Mononuclear cell (primary cell): Measurements from ENCODE around the gene TRIO. TPM values are rescaled to one million over a fixed set of nuclear protein-coding genes. Genes with fewer than 3 reads are reported as not detected.

Source experiments
- H3K27me3 ChIP-seq: 2 replicates; pipeline ENCODE4 v1.6.0; 2011; ENCODE audit warnings: low read length, control low read depth; ENCODE audit not compliant: insufficient read depth
- H3K4me1 ChIP-seq: 2 replicates; pipeline ENCODE4 v1.5.1; 2011; ENCODE audit warnings: mild to moderate bottlenecking, low read length, control low read depth; ENCODE audit not compliant: insufficient read depth
- H3K4me3 ChIP-seq: 2 replicates; pipeline ENCODE4 v1.5.1; 2011; ENCODE audit warnings: mild to moderate bottlenecking, low read length, moderate library complexity
- H3K9me3 ChIP-seq: 2 replicates; pipeline ENCODE4 v1.5.1; 2011; ENCODE audit warnings: low read depth, mild to moderate bottlenecking, control low read depth, low read length
- total RNA-seq: library from RNA; depleted of rRNA; stranded (reverse); fragments of >200 nt; gene quantifications from one replicate; pipeline ENCODE4 v1.2.3, GENCODE V29; 2012

Gene TRIO
- total RNA-seq, 1 donor: 48.9 TPM

DNA sequence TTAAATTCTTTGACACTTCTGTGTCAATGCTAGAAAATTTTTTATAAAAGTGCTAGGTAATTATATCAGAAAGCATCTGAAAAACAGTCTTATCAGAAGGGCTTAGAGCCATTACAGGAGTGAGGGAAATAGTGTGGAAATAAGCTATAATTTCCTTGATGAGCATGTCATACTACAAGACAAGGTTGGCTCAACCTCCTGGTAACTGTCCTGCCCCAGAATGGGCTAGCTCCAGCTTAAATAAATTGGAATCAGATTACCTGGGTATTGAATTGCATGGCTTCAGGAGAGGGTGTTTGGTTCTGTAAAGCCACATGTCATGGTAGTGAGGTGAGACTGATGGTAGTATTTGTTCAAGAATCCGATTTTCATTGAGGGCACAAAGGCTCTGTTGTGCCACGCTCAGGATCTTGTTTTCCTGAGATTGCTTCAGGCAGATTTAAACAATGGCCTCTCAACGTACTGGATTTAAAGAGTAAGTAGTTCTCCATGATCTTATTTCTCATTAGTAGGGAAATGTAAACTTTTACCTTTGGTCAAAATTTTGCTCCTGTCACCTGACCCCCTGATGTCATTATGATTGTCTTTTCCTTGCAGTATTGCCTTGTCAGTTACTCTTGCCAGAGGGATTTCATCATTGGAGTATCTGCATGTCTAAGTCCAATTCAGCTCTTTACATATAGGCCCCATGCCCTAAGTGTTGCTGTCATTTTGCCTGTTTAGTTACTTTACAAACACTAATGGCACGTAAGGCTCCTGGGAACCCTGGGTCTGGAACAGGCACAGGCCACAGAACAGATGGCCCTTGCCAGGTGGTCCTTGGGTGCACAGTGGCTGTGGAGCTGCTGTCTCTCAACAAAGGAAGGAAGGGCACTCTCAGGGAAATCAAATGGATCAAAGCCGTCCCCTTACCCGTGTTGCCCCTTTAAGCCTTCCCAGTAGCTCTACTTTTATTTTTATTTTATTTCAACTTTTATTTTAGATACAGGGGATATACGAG lies 21.3 kb downstream of the TRIO start:
- no peak overlapping the region for H3K4me3 ChIP-seq
- H3K27me3 ChIP-seq: no peaks in the 10 kb centered on the region
- H3K9me3 ChIP-seq: no peaks in the 10 kb centered on the region
- H3K4me1 ChIP-seq: peaks cover 26% of the 10 kb centered on the region

DNA sequence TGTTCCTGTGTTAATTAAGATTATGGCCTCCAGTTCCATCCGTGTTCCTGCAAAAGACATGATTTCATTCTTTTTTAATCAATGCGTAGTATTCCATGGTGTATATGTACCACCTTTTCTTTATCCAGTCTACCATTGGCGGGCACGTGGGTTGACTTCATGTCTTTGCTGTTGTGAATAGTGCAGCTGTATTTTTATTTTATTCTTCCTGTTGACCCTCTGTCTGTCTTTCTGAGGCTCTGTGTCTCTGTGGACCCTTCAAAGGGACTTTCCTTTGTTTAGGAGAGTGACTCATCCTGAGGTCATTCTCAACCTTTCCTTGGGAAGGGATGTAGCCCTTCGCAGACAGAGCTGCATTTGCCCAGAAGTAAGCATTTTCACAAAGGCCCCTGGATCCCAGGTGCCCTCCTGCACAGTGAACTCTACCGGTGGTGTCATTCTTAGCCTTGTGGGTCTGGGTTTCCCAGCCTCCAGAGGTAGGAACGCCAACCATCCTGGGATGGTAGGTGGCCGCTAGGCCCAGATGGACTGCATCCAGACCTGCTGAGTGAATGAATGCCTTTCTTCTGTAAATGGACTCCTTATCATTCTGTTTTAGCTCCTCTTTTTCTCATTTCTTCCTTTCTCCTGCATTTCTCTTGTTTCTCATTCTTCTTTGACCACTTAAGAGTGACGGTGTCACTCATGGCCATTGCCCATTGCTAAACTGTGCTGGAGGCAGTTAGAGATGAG lies 22.4 kb downstream of the TRIO start:
- no peaks in the 10 kb centered on the region for H3K27me3 ChIP-seq

DNA sequence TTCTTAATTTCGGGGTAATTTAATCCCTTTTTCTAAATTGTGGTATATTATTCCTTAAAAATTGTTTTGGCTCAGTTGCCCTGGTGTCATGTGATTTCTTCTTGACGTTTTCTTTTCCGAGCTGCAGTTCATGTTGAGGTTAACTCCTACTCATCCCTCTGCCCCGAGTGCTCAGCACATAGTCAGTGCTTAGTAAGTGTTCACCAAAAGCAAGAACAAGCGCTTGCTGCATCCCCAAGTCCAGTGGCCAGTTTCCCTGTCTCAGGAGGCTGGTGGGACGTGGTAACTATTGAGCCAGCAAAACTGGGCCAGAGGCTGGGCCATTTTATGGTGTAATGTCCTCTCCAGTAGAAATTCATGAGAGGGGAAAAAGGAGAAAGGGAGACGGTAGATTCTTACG lies 23.3 kb downstream of the TRIO start:
- no peaks in the 10 kb centered on the region for H3K27me3 ChIP-seq

More for the DNA sequence above, 22.4 kb downstream of the TRIO start:
- Histone ChIP-seq H3K4me3 (no peak overlapping the region), H3K4me1 (peaks cover 35% of the 10 kb centered on the region), H3K9me3 (no peaks in the 10 kb centered on the region)

DNA sequence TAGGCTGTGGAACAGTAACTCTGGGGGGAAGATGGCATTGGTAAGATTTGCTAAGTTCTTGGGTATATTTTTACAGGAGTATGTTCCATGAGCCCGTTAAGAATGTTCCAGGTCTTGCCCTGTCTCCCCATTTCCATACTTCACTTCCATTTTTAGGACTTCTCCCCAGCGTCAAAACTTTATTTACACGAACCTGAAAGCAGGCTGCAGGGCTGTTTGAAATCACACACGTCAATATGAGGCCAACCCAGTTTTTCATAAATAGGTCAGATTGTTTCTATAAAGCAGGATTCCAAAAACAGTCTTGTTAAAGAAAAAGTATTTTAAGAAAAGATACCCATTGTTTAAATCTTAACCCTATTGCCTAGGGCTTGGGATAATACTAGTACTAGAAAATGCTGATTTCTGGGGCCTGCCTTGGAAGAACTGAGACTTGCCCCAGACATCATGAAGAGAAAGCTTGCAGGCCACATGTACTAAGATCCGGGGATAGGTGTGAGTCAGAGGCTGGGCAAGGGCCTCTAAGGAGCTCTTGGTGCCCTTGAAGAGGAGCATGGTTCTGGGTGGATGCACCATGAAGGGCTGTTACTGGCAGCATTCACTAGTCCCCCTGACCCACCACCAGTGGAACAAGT lies 24.2 kb downstream of the TRIO start:
- Histone ChIP-seq H3K4me3 (no peak overlapping the region), H3K4me1 (peaks cover 51% of the 10 kb centered on the region), H3K9me3 (no peaks in the 10 kb centered on the region)

More for the DNA sequence above, 23.3 kb downstream of the TRIO start:
- Histone ChIP-seq H3K4me3 (no peak overlapping the region), H3K4me1 (peaks cover 42% of the 10 kb centered on the region), H3K9me3 (no peaks in the 10 kb centered on the region)

DNA sequence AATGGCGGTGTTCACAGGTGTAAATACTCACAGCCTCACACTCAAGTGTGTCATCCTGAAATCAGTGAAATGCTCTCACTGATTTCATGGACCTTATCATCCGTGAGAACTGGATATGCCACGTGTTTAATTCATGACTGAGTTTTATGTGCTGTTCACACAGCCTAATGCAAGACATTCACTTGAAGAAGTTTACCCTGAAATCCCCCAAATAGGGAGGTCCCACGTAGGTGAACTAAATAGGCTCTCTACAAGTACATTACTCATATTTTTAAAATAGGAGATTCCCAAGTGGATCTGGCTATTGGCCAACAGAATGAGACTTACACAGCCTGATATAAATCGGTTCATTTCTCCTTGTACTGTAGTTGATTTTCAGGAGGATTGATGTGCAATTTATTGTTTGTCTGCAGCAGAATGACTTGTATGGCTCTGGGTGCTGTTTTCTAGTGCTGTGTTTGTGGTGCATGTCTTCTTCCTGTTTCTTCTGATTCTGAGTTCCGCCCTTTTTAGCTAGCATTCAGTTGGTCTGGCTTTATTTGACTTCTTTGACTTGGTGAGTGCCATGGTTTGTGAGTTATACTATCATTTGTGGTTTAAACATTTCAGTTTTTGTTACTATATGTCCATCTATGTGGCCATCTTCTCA lies 25.1 kb downstream of the TRIO start:
- no peaks in the 10 kb centered on the region for H3K9me3 ChIP-seq
- H3K27me3 ChIP-seq: no peaks in the 10 kb centered on the region
- H3K4me1 ChIP-seq: peaks cover 60% of the 10 kb centered on the region
- peak overlapping the region; percentile 26 for H3K4me3 ChIP-seq

More for the DNA sequence above, 24.2 kb downstream of the TRIO start:
- no peaks in the 10 kb centered on the region for H3K27me3 ChIP-seq

DNA sequence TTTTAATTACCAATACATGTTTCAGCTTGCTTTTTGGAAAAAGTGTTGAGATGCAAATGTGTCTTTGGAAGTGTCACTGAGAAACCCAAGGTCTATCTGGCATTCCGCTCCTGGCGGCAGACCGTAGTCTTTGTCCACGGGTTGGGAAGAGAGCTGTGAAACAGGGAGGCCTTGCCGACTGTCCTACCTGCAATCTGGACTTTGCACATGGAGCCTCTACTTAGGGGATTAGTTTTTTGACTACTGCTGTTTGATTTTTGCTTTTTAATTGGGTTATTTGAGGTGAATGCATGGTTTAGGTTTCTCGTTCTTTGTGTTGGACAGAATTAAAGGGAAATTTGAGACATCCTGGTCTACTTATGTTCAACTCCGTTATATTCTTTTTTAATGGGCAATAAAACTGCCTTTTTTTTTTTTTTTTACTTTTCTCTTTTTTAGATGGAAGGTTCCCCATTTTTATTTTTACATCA lies 25.7 kb downstream of the TRIO start:
- peak overlapping the region; percentile 26 for H3K4me3 ChIP-seq
- H3K4me1 ChIP-seq: peaks cover 66% of the 10 kb centered on the region
- H3K27me3 ChIP-seq: no peaks in the 10 kb centered on the region
- no peaks in the 10 kb centered on the region for H3K9me3 ChIP-seq

DNA sequence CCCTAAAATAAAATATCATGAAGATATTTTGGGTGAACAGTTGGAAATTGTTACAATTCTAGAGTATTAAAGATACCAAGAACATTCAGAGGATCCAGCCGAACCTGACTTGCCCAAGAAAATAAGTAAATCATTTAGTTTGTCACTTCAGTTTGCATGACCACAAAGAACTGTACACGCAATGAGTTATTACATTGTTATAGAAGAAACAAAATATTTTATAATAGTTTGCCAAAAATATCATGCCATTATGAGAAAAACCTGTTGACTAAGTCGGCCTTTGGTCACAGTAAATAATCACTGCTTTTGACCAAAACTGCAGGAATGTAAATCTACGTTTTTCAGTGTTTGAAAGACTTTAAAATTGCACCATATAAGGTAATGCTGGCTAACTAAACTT lies 27.9 kb downstream of the TRIO start:
- no peak overlapping the region for H3K4me3 ChIP-seq
- no peaks in the 10 kb centered on the region for H3K9me3 ChIP-seq
- H3K27me3 ChIP-seq: no peaks in the 10 kb centered on the region
- peaks cover 74% of the 10 kb centered on the region for H3K4me1 ChIP-seq

DNA sequence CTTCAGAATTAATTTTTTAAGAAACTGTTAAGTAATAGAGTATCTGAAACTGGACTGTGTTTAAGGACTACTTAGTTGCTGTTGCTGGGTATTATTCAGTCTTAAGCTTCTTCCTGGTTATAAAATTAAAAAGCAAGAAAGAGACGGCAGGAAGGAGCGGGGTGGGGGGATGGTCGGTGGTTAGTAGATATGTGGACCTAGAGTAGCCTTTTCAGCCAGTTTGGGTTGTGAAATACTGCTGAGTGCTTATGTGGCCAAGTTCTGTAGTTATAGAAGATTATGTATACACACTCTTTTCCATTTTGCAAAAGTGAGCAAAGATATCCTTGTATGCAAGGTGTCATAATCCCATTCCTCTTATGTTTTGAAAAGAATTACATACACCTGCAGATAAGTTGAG lies 28.5 kb downstream of the TRIO start:
- Histone ChIP-seq H3K4me3 (no peak overlapping the region), H3K4me1 (peaks cover 74% of the 10 kb centered on the region)

DNA sequence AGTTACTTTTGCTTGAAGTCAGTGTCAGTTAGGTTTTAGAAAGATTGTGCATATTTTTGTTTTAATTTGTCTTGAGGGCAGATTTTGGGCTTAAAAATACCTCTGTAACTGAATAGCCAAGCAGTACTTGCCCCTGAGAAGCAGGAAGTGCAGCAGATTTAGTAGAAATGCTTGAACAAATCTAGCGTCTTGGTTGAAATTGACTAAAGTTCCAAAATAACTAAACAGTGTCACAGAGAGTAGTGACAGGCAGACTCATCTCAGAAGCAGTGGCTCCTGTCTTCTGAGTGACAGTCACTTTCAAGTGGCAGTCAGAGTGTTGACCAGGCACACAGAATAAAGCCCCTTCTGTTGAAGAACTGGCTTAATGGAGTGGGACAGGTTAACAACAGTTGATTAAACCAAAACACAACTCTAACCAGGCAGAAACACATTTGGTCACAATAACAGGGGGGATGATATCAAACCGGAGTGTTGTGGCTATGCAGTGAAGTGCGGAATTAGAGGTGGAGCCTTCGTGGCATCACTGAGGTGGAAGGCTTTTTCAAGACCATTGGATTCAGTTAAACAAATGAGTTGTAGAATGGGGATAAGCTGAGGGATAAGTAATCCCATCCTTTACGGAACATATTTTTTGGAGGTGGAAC lies 29.1 kb downstream of the TRIO start:
- H3K4me3 ChIP-seq: no peak overlapping the region

More for the DNA sequence above, 28.5 kb downstream of the TRIO start:
- Histone ChIP-seq H3K9me3 (no peaks in the 10 kb centered on the region), H3K27me3 (no peaks in the 10 kb centered on the region)

DNA sequence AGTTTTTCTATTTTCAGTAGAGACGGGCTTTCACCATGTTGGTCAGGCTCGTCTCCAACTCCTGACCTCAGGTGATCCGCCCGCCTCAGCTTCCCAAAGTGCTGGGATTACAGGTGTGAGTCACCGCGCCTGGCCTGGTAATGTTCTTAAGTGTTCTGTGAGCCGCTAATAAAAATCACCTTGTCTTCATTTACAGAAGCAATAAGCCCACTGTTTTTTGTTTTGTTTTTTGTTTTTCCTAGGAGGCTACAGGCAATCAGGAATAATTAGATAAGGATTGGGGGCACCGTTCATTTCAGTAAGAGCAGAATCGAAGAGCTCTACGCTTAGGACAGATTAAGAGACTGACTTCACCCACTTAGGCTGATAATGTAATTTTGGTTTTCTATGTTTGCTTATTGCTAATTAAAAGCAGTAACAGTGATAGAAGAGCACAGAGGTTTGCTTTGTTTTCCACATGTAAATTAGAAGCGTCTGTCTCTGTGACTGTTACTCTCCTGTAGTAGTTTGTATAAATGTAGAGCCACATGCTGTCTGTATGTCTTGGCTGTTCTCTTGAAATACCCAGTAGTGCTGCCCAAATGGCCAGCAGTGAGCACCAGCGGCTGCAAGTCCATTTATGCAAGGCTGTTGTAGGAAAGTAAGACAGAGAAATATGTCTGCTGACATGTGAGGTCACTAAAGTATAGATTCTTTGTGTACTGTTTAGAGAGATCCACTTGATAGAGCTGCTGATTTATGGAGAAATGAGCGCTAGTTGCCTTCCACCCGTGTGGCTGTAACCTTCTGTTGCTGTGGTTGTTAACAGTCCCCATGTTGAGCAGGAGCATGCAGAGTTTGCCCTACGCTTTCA lies 30.5 kb downstream of the TRIO start:
- Histone ChIP-seq H3K9me3 (no peaks in the 10 kb centered on the region), H3K27me3 (no peaks in the 10 kb centered on the region)

More for the DNA sequence above, 29.1 kb downstream of the TRIO start:
- Histone ChIP-seq H3K27me3 (no peaks in the 10 kb centered on the region), H3K4me1 (peaks cover 68% of the 10 kb centered on the region), H3K9me3 (no peaks in the 10 kb centered on the region)

DNA sequence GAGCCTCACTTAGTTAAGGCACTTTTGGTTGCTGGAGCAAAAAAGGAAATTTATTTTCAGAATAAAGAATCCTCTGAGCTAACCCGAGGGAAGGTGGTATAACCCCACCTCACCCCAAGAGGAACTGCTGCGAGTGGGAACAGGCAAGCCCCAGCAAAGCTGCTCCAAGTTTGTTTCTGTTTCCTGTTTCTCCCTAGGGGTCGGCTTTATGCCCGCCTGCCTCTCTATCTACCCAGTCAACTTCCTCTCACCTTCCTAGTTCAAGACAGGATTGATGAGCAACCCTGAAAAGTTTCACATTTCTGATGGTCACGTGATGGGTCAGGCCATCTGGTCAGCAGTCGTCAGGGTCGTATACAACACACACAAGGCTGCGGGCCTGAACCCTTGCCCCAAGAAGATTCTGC lies 31.1 kb downstream of the TRIO start:
- H3K4me3 ChIP-seq: peak overlapping the region; percentile 9

More for the DNA sequence above, 30.5 kb downstream of the TRIO start:
- Histone ChIP-seq H3K4me1 (peaks cover 55% of the 10 kb centered on the region), H3K4me3 (peak overlapping the region; percentile 9)

DNA sequence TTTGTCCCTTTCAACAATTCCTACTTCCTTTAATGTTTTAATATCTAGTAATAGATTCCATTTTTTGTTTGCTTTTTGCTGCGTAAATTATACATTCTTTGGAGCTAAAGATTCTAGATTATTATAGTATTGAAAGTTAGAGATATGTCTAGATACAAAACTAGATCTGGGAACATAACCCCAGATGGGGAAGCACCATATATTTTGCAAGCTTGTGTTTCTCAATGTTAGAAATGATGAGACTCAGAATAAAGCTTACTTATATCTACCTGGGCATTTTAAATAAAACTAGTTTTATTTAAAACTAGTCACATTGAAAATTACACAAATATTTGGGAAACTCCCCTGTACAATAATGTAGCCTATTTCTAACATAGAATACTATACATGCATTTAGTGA lies 32.2 kb downstream of the TRIO start:
- H3K4me1 ChIP-seq: peaks cover 40% of the 10 kb centered on the region
- no peak overlapping the region for H3K4me3 ChIP-seq
- H3K27me3 ChIP-seq: no peaks in the 10 kb centered on the region
- no peaks in the 10 kb centered on the region for H3K9me3 ChIP-seq

More for the DNA sequence above, 31.1 kb downstream of the TRIO start:
- peaks cover 50% of the 10 kb centered on the region for H3K4me1 ChIP-seq
- no peaks in the 10 kb centered on the region for H3K9me3 ChIP-seq
- no peaks in the 10 kb centered on the region for H3K27me3 ChIP-seq

DNA sequence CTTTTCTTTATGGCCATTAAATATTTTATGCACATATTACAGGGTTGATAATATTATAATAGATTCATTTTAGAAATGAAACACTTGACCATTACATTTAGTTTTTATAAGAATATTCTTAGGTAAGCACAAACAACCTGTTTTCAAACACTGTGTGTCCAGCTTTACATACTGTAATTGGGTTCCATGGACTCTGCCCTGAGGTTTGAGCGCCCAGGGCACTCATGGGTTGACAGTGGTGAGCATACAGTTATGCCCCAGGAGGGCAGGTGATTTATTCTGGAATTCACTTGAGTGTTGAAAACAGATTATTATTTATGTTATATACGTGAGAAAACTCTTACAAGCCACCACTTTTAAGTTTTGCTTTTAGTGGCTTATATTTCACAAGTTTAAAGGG lies 33.7 kb downstream of the TRIO start:
- Histone ChIP-seq H3K4me3 (no peak overlapping the region), H3K27me3 (no peaks in the 10 kb centered on the region), H3K4me1 (peaks cover 28% of the 10 kb centered on the region), H3K9me3 (no peaks in the 10 kb centered on the region)
